HFFc6 (cell line): ENCODE results near the gene ZBED5. TPM values are rescaled to one million over a fixed set of nuclear protein-coding genes. Genes with fewer than 3 reads are reported as not detected.

Source experiments
- DNase-seq: peaks from one replicate; pipeline ENCODE4 v3.0.0-alpha.2; 2018
- H3K27ac Mint-ChIP-seq: 2 replicates; pipeline ENCODE4 v1.8.0; 2020; ENCODE audit warnings: mild to moderate bottlenecking, mixed read lengths
- H3K27me3 Mint-ChIP-seq: 2 replicates; pipeline ENCODE4 v1.8.0; 2021; ENCODE audit warnings: mild to moderate bottlenecking, moderate library complexity, mixed read lengths; ENCODE audit not compliant: insufficient read depth
- H3K36me3 Mint-ChIP-seq: 2 replicates; pipeline ENCODE4 v1.8.0; 2021; ENCODE audit warnings: low read depth, mixed read lengths
- H3K4me1 Mint-ChIP-seq: 2 replicates; pipeline ENCODE4 v1.8.0; 2020; ENCODE audit warnings: low read depth, mixed read lengths
- H3K4me3 Mint-ChIP-seq: 2 replicates; pipeline ENCODE4 v1.8.0; 2020; ENCODE audit warnings: mild to moderate bottlenecking, moderate library complexity, mixed read lengths
- H3K9me3 Mint-ChIP-seq: 2 replicates; pipeline ENCODE4 v1.8.0; 2020; ENCODE audit warnings: mild to moderate bottlenecking, mixed read lengths
- total RNA-seq, 6 experiments: library from RNA; stranded (reverse); fragmentation: NEBNext Ultra II Directional; extraction: Animal tissue kit (Norgen Biotek cat#: 25700); gene quantifications; 2 replicates in 1 of 6; 3 replicates in 5 of 6; pipeline ENCODE4 v1.2.3, GENCODE V29; 2021
- TF ChIP-seq, protein P1 (sequence below): fragments of 200-600 bp; sonication (generic); IDR thresholded peaks from 2 replicates; pipeline ENCODE4 v1.5.0; 2021; ENCODE audit warnings: antibody characterized with exemption, mild to moderate bottlenecking

Gene ZBED5
- total RNA-seq, 6 experiments from 2014 or later: 24.0 to 29.0 (median 26.4) TPM

DNA sequence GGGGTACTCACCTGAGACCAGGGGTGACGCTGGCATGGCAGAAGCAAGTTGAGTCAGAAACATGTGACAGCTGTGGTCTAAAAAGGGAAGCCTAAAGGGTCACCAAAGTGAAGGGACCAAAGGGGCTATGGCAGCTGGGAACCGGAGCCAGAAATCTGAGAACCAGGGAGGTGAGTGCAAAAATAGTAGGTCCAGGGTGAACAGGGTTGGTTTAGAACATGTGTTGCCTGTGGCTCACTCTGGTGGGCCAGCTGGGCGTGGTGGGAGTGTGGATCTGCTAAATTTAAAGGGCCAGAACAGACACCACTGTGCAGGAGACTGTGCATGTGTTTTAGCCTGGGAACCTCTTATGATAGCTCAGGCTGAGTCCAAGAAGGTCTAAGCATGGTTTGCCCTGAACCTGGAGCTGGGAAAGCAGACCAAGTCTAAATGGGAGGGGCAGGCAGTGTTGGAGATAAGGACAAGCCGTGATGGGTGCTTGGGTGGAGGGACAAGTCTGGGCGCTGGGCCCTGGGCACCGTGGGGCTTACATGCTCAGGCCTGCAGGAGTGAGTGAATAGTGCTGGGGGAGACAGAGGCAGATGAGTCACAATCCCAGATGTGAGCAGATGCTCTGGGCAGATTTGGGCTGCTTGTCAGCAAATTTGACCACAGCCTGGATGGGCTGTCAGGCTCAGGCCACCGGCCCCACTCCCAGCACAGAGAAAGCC, 41.4 kb upstream of the ZBED5 start:
- H3K4me1 Mint-ChIP-seq: peaks cover 51% of the 10 kb centered on the region
- H3K27me3 Mint-ChIP-seq: peaks cover 2% of the 10 kb centered on the region
- peak overlapping the region; percentile 82 for H3K4me3 Mint-ChIP-seq
- H3K27ac Mint-ChIP-seq: peak overlapping the region; percentile 97
- TF ChIP-seq, protein P1, sequence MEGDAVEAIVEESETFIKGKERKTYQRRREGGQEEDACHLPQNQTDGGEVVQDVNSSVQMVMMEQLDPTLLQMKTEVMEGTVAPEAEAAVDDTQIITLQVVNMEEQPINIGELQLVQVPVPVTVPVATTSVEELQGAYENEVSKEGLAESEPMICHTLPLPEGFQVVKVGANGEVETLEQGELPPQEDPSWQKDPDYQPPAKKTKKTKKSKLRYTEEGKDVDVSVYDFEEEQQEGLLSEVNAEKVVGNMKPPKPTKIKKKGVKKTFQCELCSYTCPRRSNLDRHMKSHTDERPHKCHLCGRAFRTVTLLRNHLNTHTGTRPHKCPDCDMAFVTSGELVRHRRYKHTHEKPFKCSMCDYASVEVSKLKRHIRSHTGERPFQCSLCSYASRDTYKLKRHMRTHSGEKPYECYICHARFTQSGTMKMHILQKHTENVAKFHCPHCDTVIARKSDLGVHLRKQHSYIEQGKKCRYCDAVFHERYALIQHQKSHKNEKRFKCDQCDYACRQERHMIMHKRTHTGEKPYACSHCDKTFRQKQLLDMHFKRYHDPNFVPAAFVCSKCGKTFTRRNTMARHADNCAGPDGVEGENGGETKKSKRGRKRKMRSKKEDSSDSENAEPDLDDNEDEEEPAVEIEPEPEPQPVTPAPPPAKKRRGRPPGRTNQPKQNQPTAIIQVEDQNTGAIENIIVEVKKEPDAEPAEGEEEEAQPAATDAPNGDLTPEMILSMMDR: no peak
- H3K36me3 Mint-ChIP-seq: no peaks in the 10 kb centered on the region; the same call in 1 of the 2 replicates
- DNase-seq: no peak
- H3K9me3 Mint-ChIP-seq: no peaks in the 10 kb centered on the region

- peak overlapping the region; percentile 82 for H3K4me3 Mint-ChIP-seq
- TF ChIP-seq, protein P1: no peak
- peak overlapping the region; percentile 97 for H3K27ac Mint-ChIP-seq
- H3K36me3 Mint-ChIP-seq: no peaks in the 10 kb centered on the region; the same call in 1 of the 2 replicates
- no peak for DNase-seq
- peaks cover 56% of the 10 kb centered on the region for H3K4me1 Mint-ChIP-seq
- H3K9me3 Mint-ChIP-seq: no peaks in the 10 kb centered on the region
- H3K27me3 Mint-ChIP-seq: peaks cover 2% of the 10 kb centered on the region
Measured at GRCh38 chr11:10898763-10899025, 40.8 kb upstream of the ZBED5 start.

- Mint-ChIP-seq H3K9me3 (no peaks in the 10 kb centered on the region), H3K36me3 (no peaks in the 10 kb centered on the region; the same call in 1 of the 2 replicates), H3K4me3 (peak overlapping the region; percentile 82), H3K27me3 (no peaks in the 10 kb centered on the region; the same call in none of the 2 replicates), H3K4me1 (peaks cover 61% of the 10 kb centered on the region), H3K27ac (peak overlapping the region; percentile 97)
- no peak for DNase-seq
- TF ChIP-seq, protein P1: no peak
Measured at GRCh38 chr11:10898003-10898762, 40.3 kb upstream of the ZBED5 start.

DNA sequence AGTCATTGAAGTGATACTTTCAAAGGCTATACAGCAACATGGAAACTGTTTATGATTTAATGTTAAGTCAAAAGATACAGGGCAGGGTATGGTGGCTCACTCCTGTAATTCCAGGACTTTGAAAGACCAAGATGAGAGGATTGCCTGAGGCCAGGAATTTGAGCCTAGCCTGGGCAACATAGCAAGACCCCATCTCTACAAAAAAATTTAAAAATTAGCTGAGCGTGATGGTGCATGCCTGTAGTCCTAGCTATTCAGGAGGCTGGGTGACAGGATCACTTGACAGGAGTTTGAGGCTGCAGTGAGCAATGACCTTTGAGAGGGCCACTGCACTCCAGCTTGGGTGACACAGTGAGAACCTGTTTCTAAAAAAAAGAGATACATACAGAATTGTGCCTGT, 39.3 kb upstream of the ZBED5 start:
- Mint-ChIP-seq H3K4me3 (no peak overlapping the region), H3K9me3 (no peaks in the 10 kb centered on the region), H3K36me3 (no peaks in the 10 kb centered on the region; the same call in 1 of the 2 replicates), H3K27me3 (no peaks in the 10 kb centered on the region; the same call in 1 of the 2 replicates), H3K4me1 (peaks cover 55% of the 10 kb centered on the region), H3K27ac (0 out of 2 replicates have a peak overlapping the region, but pooled peaks have one; percentile 27)
- no peak for DNase-seq
- TF ChIP-seq, protein P1: no peak

GRCh38 chr11:10896493-10896892, 38.6 kb upstream of the ZBED5 start:
- Mint-ChIP-seq H3K9me3 (no peaks in the 10 kb centered on the region), H3K27ac (no peak overlapping the region), H3K27me3 (no peaks in the 10 kb centered on the region), H3K4me3 (no peak overlapping the region), H3K4me1 (peaks cover 49% of the 10 kb centered on the region), H3K36me3 (peaks cover 1% of the 10 kb centered on the region; the same call in 1 of the 2 replicates)
- DNase-seq: no peak
- TF ChIP-seq, protein P1: no peak
